Measurements from ENCODE around the gene ARHGAP4. TPM values are rescaled to one million over a fixed set of nuclear protein-coding genes. Genes with fewer than 3 reads are reported as not detected.

Gene ARHGAP4
- total RNA-seq, 1 experiment from 2014 or later = 67.4 TPM

DNA sequence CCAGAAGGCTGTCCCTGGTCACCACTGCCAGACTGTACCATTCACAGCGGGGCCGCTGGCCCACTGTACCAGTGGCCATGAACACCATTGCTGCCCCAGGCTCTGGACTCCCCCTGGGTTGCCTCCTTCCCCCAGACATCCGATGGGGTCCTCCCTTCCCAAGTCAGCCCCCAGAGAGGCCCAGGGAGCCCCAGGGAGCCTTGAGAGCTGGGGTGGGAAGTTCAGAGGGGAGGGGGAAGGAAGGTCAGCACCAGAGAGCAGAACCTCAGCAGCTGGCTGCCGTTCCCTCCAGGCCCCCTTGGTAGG is 441 bp upstream of the ARHGAP4 start:
- POLR2A ChIA-PET = interaction anchor here (1.0 kb wide), 2 partner anchors 45 to 63 kb away, joined by 3 to 5 read pairs; partner anchors contain the start of genes HCFC1 and TMEM187
- Histone ChIP-seq H4K20me1 (ENCODE audit: insufficient read depth) (no peaks in the 10 kb centered on the region), H3K9me3 (ENCODE audit: control insufficient read depth in 1 of 2, insufficient read depth in 1 of 2, low read depth in 1 of 2, low read length in 2 of 2) (no peaks in the 10 kb centered on the region), H3K79me2 (ENCODE audit: insufficient read depth, low read length) (peaks cover 28% of the 10 kb centered on the region; the same call in 1 of the 2 replicates), H3K36me3 (ENCODE audit: control insufficient read depth in 1 of 2, insufficient read depth in 2 of 2, low read length in 2 of 2) (peaks cover 0 to 5% of the 10 kb centered on the region in 2 experiments; a peak in 2 of 4 replicates), H3K9ac (ENCODE audit: low read length) (peak overlapping the region; percentile 80), H3K27me3 (ENCODE audit: insufficient read depth, low read length) (no peaks in the 10 kb centered on the region), H3K4me3 (replicated peaks in 1 of 2; ENCODE audit: low read depth in 1 of 2, low read length in 2 of 2) (peak overlapping the region; percentile 69 to 71), H2AFZ (ENCODE audit: low read depth, low read length, poor library complexity, severe bottlenecking) (no peak overlapping the region), H3K9me2 (ENCODE audit: insufficient read depth) (no peaks in the 10 kb centered on the region), H3K27ac (ENCODE audit: low read depth, low read length) (peak overlapping the region; percentile 99), H3K4me1 (ENCODE audit: control insufficient read depth in 1 of 2, insufficient read depth in 2 of 2, low read length in 2 of 2) (peaks cover 22 to 43% of the 10 kb centered on the region in 2 experiments), H3K4me2 (ENCODE audit: low read length) (peak overlapping the region; percentile 87)
- CTCF ChIA-PET = interaction anchor here (0.8 to 2.5 kb wide), 2 partner anchors 15 to 21 kb away, joined by 3 to 14 read pairs; no protein-coding TSS in a partner anchor
- intact Hi-C loops (cut with micrococcal nuclease) = no loop called here
- ATAC-seq (peak; percentile 6), DNase-seq (ENCODE audit: low read depth, low spot score) (no peak)
- RAD21 ChIA-PET (ENCODE audit: low non-redundant PET in 1 of 2, low total read pairs in 2 of 2, uncharacterized antibody in 2 of 2, unreplicated experiment in 2 of 2) = no interaction called here
- TF ChIP-seq SP1 (IDR thresholded peaks at IDR 0.05; ENCODE audit: low read depth) = no peak
- TF ChIP-seq CEBPB (IDR thresholded peaks at IDR 0.05; ENCODE audit: low read depth) = no peak
- no peak for TF ChIP-seq POLR2A (IDR thresholded peaks at IDR 0.05; ENCODE audit: borderline replicate concordance, extremely low read depth, insufficient read depth, insufficient read length)
- TF ChIP-seq, protein P1, sequence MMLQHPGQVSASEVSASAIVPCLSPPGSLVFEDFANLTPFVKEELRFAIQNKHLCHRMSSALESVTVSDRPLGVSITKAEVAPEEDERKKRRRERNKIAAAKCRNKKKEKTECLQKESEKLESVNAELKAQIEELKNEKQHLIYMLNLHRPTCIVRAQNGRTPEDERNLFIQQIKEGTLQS (IDR thresholded peaks at IDR 0.05) = no peak
- no peak for TF ChIP-seq ZFX (IDR thresholded peaks at IDR 0.05)
- no peak for TF ChIP-seq SIN3A (IDR thresholded peaks at IDR 0.05; ENCODE audit: low read depth)
- no peak for TF ChIP-seq SRF (IDR thresholded peaks at IDR 0.05; ENCODE audit: low read depth)
- TF ChIP-seq YY1 (IDR thresholded peaks at IDR 0.05; ENCODE audit: extremely low read depth, insufficient replicate concordance, low read depth, low read length) = no peak
- no peak for TF ChIP-seq ELF1 (IDR thresholded peaks at IDR 0.05; ENCODE audit: borderline replicate concordance, low read depth)
- TF ChIP-seq RAD21 (IDR thresholded peaks at IDR 0.05; ENCODE audit: low read depth) = no peak
- no peak for TF ChIP-seq POLR2AphosphoS5 (IDR thresholded peaks at IDR 0.05; ENCODE audit: low read depth, low read length)
- TF ChIP-seq, protein P2, sequence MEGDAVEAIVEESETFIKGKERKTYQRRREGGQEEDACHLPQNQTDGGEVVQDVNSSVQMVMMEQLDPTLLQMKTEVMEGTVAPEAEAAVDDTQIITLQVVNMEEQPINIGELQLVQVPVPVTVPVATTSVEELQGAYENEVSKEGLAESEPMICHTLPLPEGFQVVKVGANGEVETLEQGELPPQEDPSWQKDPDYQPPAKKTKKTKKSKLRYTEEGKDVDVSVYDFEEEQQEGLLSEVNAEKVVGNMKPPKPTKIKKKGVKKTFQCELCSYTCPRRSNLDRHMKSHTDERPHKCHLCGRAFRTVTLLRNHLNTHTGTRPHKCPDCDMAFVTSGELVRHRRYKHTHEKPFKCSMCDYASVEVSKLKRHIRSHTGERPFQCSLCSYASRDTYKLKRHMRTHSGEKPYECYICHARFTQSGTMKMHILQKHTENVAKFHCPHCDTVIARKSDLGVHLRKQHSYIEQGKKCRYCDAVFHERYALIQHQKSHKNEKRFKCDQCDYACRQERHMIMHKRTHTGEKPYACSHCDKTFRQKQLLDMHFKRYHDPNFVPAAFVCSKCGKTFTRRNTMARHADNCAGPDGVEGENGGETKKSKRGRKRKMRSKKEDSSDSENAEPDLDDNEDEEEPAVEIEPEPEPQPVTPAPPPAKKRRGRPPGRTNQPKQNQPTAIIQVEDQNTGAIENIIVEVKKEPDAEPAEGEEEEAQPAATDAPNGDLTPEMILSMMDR (IDR thresholded peaks at IDR 0.05 in 2 of 3, conservative IDR thresholded peaks at IDR 0.05 in 1 of 3; ENCODE audit: borderline replicate concordance in 1 of 3, insufficient read depth in 1 of 3, low read depth in 2 of 3, low read length in 2 of 3) = no peak
- TF ChIP-seq EZH2phosphoT487 (IDR thresholded peaks at IDR 0.05; ENCODE audit: borderline replicate concordance) = no peak
- no peak for TF ChIP-seq FOSL1 (IDR thresholded peaks at IDR 0.05; ENCODE audit: low read depth)
- TF ChIP-seq CBX3 (IDR thresholded peaks at IDR 0.05; ENCODE audit: low read depth) = no peak
- TF ChIP-seq TCF7L2 (IDR thresholded peaks at IDR 0.05; ENCODE audit: borderline replicate concordance, extremely low read depth, insufficient read depth, insufficient read length) = no peak
- no peak for TF ChIP-seq JUND (IDR thresholded peaks at IDR 0.05)
- no peak for TF ChIP-seq EGR1 (IDR thresholded peaks at IDR 0.05; ENCODE audit: low read depth)
- TF ChIP-seq, protein P3, sequence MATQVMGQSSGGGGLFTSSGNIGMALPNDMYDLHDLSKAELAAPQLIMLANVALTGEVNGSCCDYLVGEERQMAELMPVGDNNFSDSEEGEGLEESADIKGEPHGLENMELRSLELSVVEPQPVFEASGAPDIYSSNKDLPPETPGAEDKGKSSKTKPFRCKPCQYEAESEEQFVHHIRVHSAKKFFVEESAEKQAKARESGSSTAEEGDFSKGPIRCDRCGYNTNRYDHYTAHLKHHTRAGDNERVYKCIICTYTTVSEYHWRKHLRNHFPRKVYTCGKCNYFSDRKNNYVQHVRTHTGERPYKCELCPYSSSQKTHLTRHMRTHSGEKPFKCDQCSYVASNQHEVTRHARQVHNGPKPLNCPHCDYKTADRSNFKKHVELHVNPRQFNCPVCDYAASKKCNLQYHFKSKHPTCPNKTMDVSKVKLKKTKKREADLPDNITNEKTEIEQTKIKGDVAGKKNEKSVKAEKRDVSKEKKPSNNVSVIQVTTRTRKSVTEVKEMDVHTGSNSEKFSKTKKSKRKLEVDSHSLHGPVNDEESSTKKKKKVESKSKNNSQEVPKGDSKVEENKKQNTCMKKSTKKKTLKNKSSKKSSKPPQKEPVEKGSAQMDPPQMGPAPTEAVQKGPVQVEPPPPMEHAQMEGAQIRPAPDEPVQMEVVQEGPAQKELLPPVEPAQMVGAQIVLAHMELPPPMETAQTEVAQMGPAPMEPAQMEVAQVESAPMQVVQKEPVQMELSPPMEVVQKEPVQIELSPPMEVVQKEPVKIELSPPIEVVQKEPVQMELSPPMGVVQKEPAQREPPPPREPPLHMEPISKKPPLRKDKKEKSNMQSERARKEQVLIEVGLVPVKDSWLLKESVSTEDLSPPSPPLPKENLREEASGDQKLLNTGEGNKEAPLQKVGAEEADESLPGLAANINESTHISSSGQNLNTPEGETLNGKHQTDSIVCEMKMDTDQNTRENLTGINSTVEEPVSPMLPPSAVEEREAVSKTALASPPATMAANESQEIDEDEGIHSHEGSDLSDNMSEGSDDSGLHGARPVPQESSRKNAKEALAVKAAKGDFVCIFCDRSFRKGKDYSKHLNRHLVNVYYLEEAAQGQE (IDR thresholded peaks at IDR 0.05; ENCODE audit: low read depth) = no peak
- BruUV-seq (replicated peaks) = no TSS peak
